GM19099 (cell line): ENCODE data around the gene YKT6.

Experiments
- POLR2A ChIP-seq: IDR thresholded peaks from 3 replicates; pipeline ENCODE4 v1.6.1; 2011; ENCODE audit warnings: low read depth; ENCODE audit not compliant: insufficient read length; ENCODE audit errors: extremely low read depth

Gene YKT6

GRCh38 chr7:44247868-44248651, 47.3 kb downstream of the YKT6 start:
- no peak for TF ChIP-seq POLR2A

DNA sequence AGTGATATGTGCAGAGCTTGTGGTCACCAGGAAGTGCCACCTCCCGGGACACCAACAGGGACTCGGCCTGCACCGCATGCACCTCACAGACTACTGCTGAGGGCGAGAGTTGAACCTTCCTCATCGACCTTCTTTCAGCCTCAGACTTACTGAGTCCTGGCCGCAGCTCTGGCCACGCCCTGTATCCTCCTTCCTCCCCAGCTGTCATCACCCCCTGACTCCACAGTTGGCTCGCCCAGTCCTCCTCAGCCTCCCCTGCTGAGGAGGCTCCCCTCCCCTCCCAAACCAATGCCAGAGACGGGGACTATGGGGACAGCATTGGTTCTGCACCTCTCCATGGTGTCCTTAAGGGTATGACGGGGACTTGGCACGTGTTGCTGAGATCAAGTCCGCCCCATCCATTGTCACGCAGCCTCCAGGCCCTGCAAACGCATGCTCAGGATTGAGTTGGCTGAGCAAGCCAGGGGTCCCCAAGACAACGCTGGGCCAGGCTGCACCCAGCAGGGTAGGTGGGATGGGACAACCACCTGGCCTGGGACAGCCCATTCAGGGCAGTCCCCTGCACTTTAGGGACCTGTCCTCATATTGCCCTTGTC, 49.0 kb downstream of the YKT6 start:
- TF ChIP-seq POLR2A, result no peak

DNA sequence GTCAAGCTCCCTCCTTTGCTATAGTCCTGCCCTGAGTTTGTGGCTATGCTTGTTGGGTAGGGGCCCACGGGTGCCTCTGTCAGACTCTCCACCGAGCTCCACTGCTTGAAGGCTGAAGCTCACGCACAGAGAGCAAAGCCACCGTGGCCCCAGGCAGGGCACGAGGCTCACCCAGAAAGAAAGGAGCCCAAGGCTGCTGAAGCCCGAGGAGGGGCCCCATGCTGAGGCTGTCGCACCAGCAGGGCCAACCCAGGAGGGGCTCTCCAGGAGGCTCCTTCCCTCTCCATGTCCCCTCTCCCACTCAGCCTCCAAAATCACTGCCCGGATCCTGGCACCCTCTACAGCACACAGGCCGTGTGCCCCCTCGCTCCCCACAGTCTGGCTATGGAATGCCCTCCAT, 50.5 kb downstream of the YKT6 start:
- TF ChIP-seq POLR2A, result no peak

- no peak for TF ChIP-seq POLR2A
Observed at GRCh38 chr7:44251881-44252280, 51.1 kb downstream of the YKT6 start.

DNA sequence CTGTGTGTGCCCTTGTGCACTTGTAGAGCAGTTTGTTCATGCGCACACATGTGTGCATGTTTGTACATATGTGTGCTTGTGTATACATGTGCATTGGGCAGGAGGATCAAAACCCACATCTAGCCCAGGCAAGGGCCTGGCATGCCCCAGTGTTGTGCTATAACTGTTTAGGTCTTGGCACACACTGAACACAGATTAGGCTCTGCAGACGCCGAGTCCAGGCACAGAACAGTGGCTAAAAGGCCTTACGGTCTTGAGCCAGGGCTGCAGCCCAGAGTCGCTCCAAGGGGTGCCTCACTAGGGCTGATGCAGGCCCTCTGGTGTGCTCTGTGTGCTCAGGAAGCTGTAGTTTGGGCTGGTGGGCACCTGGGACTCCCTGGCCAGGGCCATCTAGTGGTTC, 55.7 kb downstream of the YKT6 start:
- TF ChIP-seq POLR2A, result no peak

GRCh38 chr7:44257213-44257612, 56.4 kb downstream of the YKT6 start:
- no peak for TF ChIP-seq POLR2A

DNA sequence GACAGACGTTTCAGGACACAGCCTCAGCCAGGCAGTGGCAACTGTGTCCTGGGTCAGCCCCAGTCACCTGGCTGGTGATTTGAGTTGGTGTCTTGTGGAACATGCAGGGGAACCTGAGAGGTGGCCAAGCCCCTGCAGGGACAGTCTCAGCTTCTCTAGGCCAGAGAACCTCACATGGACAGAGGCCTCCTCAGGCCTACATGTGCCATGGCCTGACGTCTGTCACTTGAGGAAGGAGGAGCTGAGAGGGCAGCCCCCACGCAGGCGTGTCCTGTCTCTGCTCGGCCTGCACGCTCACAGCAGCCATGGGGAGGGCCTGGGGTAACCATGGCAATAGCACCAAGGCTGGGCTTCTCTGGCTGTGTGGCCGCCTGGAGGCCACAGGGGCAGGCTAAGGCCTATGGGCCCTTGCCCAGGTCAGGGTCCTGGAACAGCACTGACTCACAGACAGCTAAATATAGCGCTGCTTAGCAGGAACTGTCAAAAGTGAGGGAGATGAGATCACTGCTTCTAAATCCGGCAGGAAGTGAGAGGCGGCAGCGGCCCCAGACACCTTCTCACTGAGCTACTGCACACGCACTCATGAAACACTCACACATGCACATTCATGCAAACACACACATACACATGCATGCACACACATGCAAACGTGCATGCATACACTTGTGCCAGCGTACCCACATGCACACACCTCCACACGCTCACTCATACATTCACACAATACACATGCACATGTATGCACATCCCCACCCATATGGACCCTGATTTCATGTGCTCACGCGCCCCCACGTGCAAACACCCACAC, 57.0 kb downstream of the YKT6 start:
- TF ChIP-seq POLR2A, result peak; percentile 47

DNA sequence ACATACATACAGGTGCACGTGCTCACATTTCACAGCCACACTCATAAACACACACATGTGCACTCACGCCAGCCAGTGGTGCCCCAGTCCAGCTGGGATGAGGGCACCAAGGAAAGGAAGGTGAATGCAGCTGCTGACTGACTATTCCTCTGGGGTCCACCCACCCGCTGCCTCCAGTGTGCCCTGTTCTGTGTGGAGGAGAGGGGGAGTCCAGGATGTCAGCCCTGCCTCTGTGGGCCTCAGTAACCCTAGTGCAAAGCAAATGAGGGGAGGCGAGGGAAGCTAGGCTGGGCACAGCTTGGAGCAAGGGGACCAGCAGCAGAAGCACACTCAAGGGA, 57.6 kb downstream of the YKT6 start:
- no peak for TF ChIP-seq POLR2A

GRCh38 chr7:44258865-44259546, 58.2 kb downstream of the YKT6 start:
- no peak for TF ChIP-seq POLR2A

DNA sequence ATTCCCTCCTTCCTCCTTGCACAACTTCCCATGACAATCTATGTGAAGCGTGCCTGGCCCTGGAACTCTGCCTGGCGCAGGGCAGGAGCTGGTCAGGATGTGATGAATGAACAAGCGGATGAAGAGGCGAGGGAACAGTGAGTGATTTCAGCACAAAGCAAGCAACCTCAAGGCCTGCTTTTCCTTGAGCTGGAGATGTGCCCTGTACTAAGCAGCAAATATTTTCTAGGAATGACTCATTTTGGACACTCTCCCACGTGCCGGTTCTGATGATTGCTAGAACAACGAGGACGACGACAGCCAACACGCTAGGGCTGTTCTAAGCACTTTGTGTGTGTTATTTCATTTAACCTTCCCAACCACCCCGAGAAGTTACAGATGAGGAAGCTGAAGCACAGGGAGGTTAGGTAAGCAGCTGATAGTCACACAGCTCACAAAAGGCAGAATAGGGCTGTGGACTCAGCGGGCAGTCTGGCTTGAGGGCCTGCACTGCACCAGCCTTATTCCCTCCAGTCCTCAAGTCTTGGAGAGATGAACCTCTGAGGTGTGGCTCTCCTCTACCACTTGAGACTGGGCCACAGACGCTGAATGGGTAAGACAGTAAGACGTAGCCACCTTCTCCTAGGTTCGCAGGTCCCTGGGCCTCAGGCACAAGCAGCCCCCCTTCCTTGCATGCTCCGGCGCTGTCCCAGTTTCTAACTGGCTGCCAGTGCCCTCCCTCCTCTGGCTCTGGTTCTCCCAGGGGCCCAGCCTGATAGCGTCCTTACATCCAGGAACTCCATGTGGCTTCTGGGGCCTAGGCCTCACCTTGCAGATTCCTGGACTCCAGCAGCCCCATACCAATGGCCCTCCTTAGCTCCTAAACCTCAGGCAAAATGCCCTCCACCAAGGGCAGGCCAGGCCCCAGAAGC, 59.0 kb downstream of the YKT6 start:
- no peak for TF ChIP-seq POLR2A

GRCh38 chr7:44261240-44261639, 60.5 kb downstream of the YKT6 start:
- TF ChIP-seq POLR2A, result no peak

DNA sequence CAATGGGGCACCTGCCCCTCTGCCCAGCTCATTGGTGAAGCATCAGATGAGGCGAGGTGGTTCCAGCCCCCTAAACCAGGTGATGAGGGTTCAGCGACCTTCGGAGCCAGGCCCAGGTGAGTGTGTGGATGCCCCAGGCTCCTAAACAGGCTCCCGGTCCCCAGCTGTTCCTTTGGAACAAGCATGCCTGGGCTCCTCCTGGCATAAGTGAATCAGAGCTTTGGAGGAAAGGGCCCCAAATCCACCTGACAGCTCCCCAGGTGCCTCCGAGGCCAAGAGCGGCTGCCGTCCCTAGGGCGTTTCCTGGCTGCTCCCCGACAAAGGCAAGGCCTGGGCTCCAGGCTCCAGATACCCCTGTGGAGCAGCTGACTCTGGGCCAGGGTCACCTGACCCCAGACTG, 61.3 kb downstream of the YKT6 start:
- TF ChIP-seq POLR2A, result no peak

- TF ChIP-seq POLR2A, result no peak
Observed at GRCh38 chr7:44263326-44264082, 62.7 kb downstream of the YKT6 start.
